ENCODE data around the gene FBXO10.
"Not testable (repeated sequence)": the region's sequence is repeated elsewhere in the genome, so short reads cannot be mapped to it uniquely, and the experiment has no call there.

The FBXO10 gene

GRCh38 chr9:37528652-37529471 is 47.3 kb downstream of the FBXO10 start:
- in situ Hi-C loops (cut with HindIII; ENCODE audit: low pct_ligation_motif_present, low pct_unique_long_range_greater_than_20kb, low sequenced_read_pairs): no loop called here
- DNase-seq: no peak

GRCh38 chr9:37523916-37524315 is 52.3 kb downstream of the FBXO10 start:
- DNase-seq: no peak
- in situ Hi-C loops (cut with HindIII; ENCODE audit: low pct_ligation_motif_present, low pct_unique_long_range_greater_than_20kb, low sequenced_read_pairs): no loop called here

- no peak for DNase-seq
Observed at GRCh38 chr9:37522971-37523370, 53.2 kb downstream of the FBXO10 start.

GRCh38 chr9:37521111-37521510 is 55.1 kb downstream of the FBXO10 start:
- in situ Hi-C loops (cut with HindIII; ENCODE audit: low pct_ligation_motif_present, low pct_unique_long_range_greater_than_20kb, low sequenced_read_pairs): no loop called here
- no peak for DNase-seq

More at GRCh38 chr9:37522971-37523370, 53.2 kb downstream of the FBXO10 start:
- in situ Hi-C loops (cut with HindIII; ENCODE audit: low pct_ligation_motif_present, low pct_unique_long_range_greater_than_20kb, low sequenced_read_pairs): no loop called here

GRCh38 chr9:37520641-37521040 is 55.5 kb downstream of the FBXO10 start:
- in situ Hi-C loops (cut with HindIII; ENCODE audit: low pct_ligation_motif_present, low pct_unique_long_range_greater_than_20kb, low sequenced_read_pairs): no loop called here
- DNase-seq: no peak

- no peak for DNase-seq
- in situ Hi-C loops (cut with HindIII; ENCODE audit: low pct_ligation_motif_present, low pct_unique_long_range_greater_than_20kb, low sequenced_read_pairs): no loop called here
Observed at GRCh38 chr9:37517923-37518322, 58.3 kb downstream of the FBXO10 start.

GRCh38 chr9:37515620-37516258 is 60.4 kb downstream of the FBXO10 start:
- no peak for DNase-seq
- in situ Hi-C loops (cut with HindIII; ENCODE audit: low pct_ligation_motif_present, low pct_unique_long_range_greater_than_20kb, low sequenced_read_pairs): no loop called here

- in situ Hi-C loops (cut with HindIII; ENCODE audit: low pct_ligation_motif_present, low pct_unique_long_range_greater_than_20kb, low sequenced_read_pairs): no loop called here
Observed at GRCh38 chr9:37514999-37515398, 61.2 kb downstream of the FBXO10 start.

GRCh38 chr9:37514415-37514814 is 61.8 kb downstream of the FBXO10 start:
- in situ Hi-C loops (cut with HindIII; ENCODE audit: low pct_ligation_motif_present, low pct_unique_long_range_greater_than_20kb, low sequenced_read_pairs); DNase-seq: not testable (repeated sequence)

More at GRCh38 chr9:37514999-37515398, 61.2 kb downstream of the FBXO10 start:
- DNase-seq: no peak

GRCh38 chr9:37512437-37512836 is 63.7 kb downstream of the FBXO10 start:
- no peak for DNase-seq
- in situ Hi-C loops (cut with HindIII; ENCODE audit: low pct_ligation_motif_present, low pct_unique_long_range_greater_than_20kb, low sequenced_read_pairs): no loop called here

- DNase-seq: peak; percentile 17
- in situ Hi-C loops (cut with HindIII; ENCODE audit: low pct_ligation_motif_present, low pct_unique_long_range_greater_than_20kb, low sequenced_read_pairs): no loop called here
Observed at GRCh38 chr9:37511016-37512010, 64.9 kb downstream of the FBXO10 start.

- in situ Hi-C loops (cut with HindIII; ENCODE audit: low pct_ligation_motif_present, low pct_unique_long_range_greater_than_20kb, low sequenced_read_pairs); DNase-seq: not testable (repeated sequence)
Observed at GRCh38 chr9:37510053-37510452, 66.1 kb downstream of the FBXO10 start.

- in situ Hi-C loops (cut with HindIII; ENCODE audit: low pct_ligation_motif_present, low pct_unique_long_range_greater_than_20kb, low sequenced_read_pairs): no loop called here
- no peak for DNase-seq
Observed at GRCh38 chr9:37509536-37509935, 66.6 kb downstream of the FBXO10 start.

- in situ Hi-C loops (cut with HindIII; ENCODE audit: low pct_ligation_motif_present, low pct_unique_long_range_greater_than_20kb, low sequenced_read_pairs): no loop called here
Observed at GRCh38 chr9:37508834-37509206, 67.4 kb downstream of the FBXO10 start.

GRCh38 chr9:37508135-37508833 is 67.9 kb downstream of the FBXO10 start:
- in situ Hi-C loops (cut with HindIII; ENCODE audit: low pct_ligation_motif_present, low pct_unique_long_range_greater_than_20kb, low sequenced_read_pairs): no loop called here
- no peak for DNase-seq

More at GRCh38 chr9:37508834-37509206, 67.4 kb downstream of the FBXO10 start:
- DNase-seq: no peak

- no peak for DNase-seq
- in situ Hi-C loops (cut with HindIII; ENCODE audit: low pct_ligation_motif_present, low pct_unique_long_range_greater_than_20kb, low sequenced_read_pairs): no loop called here
Observed at GRCh38 chr9:37507566-37508134, 68.5 kb downstream of the FBXO10 start.

GRCh38 chr9:37504605-37505004 is 71.6 kb downstream of the FBXO10 start:
- in situ Hi-C loops (cut with HindIII; ENCODE audit: low pct_ligation_motif_present, low pct_unique_long_range_greater_than_20kb, low sequenced_read_pairs): no loop called here
- DNase-seq: no peak

- in situ Hi-C loops (cut with HindIII; ENCODE audit: low pct_ligation_motif_present, low pct_unique_long_range_greater_than_20kb, low sequenced_read_pairs): no loop called here
- DNase-seq: no peak
Observed at GRCh38 chr9:37503736-37504135, 72.4 kb downstream of the FBXO10 start.
